ENCODE results near the gene SMYD3.

- TF ChIP-seq POLR2A (IDR thresholded peaks at IDR 0.05) (no peak), CTCF (IDR thresholded peaks at IDR 0.05) (no peak)
These were observed 290.2 kb downstream of the SMYD3 start for GRCh38 chr1:246216906-246217305.

All from heart left ventricle (tissue), 13 donors.